GM12878 (cell line): ENCODE results near the gene IQGAP1.

ENCODE experiments used
- EP300 ChIP-seq, 2 experiments: fragments of 150-350 bp in 1 of 2; IDR thresholded peaks; 2 replicates each; pipeline ENCODE4 v1.6.1; 2011 to 2012; ENCODE audit warnings: low read depth in 2 of 2, low read length in 2 of 2, borderline replicate concordance in 1 of 2, improper control_type of control experiment in 1 of 2, inconsistent platforms in 1 of 2; ENCODE audit not compliant: control insufficient read depth in 1 of 2
- EZH2 ChIP-seq: IDR thresholded peaks from 2 replicates; pipeline ENCODE4 v1.6.1; 2012; ENCODE audit warnings: low read depth, mild to moderate bottlenecking, control low read depth, inconsistent platforms, low read length, borderline replicate concordance; ENCODE audit not compliant: control insufficient read depth
- RCOR1 ChIP-seq: conservative IDR thresholded peaks from 2 replicates; pipeline ENCODE4 v1.6.1; 2012; ENCODE audit warnings: low read depth, low read length, improper control_type of control experiment
- TF ChIP-seq, protein P1 (sequence below), 3 experiments: IDR thresholded peaks in 2 of 3; conservative IDR thresholded peaks in 1 of 3; 2 replicates each; pipeline ENCODE4 v1.5.1; 2011; ENCODE audit warnings: low read depth in 3 of 3, low read length in 3 of 3, mild to moderate bottlenecking in 3 of 3, control low read depth in 2 of 3, moderate library complexity in 2 of 3, inconsistent platforms in 1 of 3, mixed read lengths in 1 of 3; ENCODE audit not compliant: control insufficient read depth in 2 of 3, insufficient read depth in 1 of 3; ENCODE audit errors: extremely low read depth in 1 of 3

DNA sequence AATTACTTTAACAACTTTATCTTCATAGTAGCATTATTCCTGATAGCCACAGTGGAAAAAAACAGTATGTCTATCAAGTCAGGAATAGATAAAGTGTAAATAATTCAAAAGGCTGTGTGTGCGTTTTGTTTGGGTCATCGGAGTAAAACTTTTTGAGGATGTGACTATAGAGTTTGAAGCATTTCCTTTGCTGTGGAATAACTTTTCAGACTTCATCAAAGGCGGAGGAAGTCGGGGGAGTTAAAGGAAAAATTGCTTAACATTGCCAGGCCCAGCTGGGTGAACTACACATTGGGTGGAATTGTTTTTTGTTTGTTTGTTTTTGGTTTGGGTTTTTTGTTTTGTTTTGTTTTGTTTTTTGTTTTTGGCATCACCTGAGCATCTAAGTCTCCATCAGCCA, 71.3 kb downstream of the IQGAP1 start:
- TF ChIP-seq EP300 (IDR thresholded peaks at IDR 0.05; ENCODE audit: borderline replicate concordance in 1 of 2, control insufficient read depth in 1 of 2, low read depth in 2 of 2, low read length in 2 of 2) (no peak), RCOR1 (no peak), EZH2 (no peak)
- TF ChIP-seq, protein P1, sequence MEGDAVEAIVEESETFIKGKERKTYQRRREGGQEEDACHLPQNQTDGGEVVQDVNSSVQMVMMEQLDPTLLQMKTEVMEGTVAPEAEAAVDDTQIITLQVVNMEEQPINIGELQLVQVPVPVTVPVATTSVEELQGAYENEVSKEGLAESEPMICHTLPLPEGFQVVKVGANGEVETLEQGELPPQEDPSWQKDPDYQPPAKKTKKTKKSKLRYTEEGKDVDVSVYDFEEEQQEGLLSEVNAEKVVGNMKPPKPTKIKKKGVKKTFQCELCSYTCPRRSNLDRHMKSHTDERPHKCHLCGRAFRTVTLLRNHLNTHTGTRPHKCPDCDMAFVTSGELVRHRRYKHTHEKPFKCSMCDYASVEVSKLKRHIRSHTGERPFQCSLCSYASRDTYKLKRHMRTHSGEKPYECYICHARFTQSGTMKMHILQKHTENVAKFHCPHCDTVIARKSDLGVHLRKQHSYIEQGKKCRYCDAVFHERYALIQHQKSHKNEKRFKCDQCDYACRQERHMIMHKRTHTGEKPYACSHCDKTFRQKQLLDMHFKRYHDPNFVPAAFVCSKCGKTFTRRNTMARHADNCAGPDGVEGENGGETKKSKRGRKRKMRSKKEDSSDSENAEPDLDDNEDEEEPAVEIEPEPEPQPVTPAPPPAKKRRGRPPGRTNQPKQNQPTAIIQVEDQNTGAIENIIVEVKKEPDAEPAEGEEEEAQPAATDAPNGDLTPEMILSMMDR (IDR thresholded peaks at IDR 0.05 in 2 of 3, conservative IDR thresholded peaks at IDR 0.05 in 1 of 3; ENCODE audit: control insufficient read depth in 2 of 3, extremely low read depth in 1 of 3, insufficient read depth in 1 of 3, low read depth in 3 of 3, low read length in 3 of 3), result no peak
